Glutamatergic neuron (in vitro differentiated cells): Measurements from ENCODE around the gene TEX261. TPM values are rescaled to one million over a fixed set of nuclear protein-coding genes. Genes with fewer than 3 reads are reported as not detected.

Source experiments
- DNase-seq: peaks from one replicate; pipeline ENCODE4 v3.0.0; 2022
- H3K27ac Mint-ChIP-seq: one replicate; pipeline ENCODE4 v1.8.0; 2020; ENCODE audit warnings: mild to moderate bottlenecking, mixed read lengths, inconsistent platforms; ENCODE audit not compliant: unreplicated experiment
- H3K27me3 Mint-ChIP-seq: one replicate; pipeline ENCODE4 v1.8.0; 2020; ENCODE audit warnings: mild to moderate bottlenecking, moderate library complexity, mixed read lengths, inconsistent platforms; ENCODE audit not compliant: unreplicated experiment
- H3K36me3 Mint-ChIP-seq: one replicate; pipeline ENCODE4 v1.8.0; 2020; ENCODE audit warnings: mild to moderate bottlenecking, mixed read lengths, inconsistent platforms; ENCODE audit not compliant: unreplicated experiment
- H3K4me1 Mint-ChIP-seq: one replicate; pipeline ENCODE4 v1.8.0; 2020; ENCODE audit warnings: mild to moderate bottlenecking, low read depth, mixed read lengths, inconsistent platforms; ENCODE audit not compliant: unreplicated experiment
- H3K4me3 Mint-ChIP-seq: one replicate; pipeline ENCODE4 v1.8.0; 2020; ENCODE audit warnings: mild to moderate bottlenecking, mixed read lengths, inconsistent platforms; ENCODE audit not compliant: unreplicated experiment
- H3K9me3 Mint-ChIP-seq: one replicate; pipeline ENCODE4 v1.8.0; 2020; ENCODE audit warnings: mild to moderate bottlenecking, moderate library complexity, mixed read lengths, inconsistent platforms; ENCODE audit not compliant: unreplicated experiment
- CTCF ChIP-seq: fragments of 200-600 bp; sonication (generic); IDR thresholded peaks from one replicate; pipeline ENCODE4 v1.5.0; 2021; ENCODE audit not compliant: partially characterized antibody, unreplicated experiment
- total RNA-seq: library from RNA; stranded (reverse); fragmentation: NEBNext Ultra II Directional; extraction: Animal tissue kit (Norgen Biotek cat#: 25700); gene quantifications from one replicate; pipeline ENCODE4 v1.2.1, GENCODE V29; 2021; ENCODE audit not compliant: unreplicated experiment

The TEX261 gene
- total RNA-seq, 1 donor from 2014 or later = 43.0 TPM

GRCh38 chr2:70964133-70964532 is 30.5 kb downstream of the TEX261 start:
- Mint-ChIP-seq H3K36me3 (no peaks in the 10 kb centered on the region), H3K9me3 (peaks cover 2% of the 10 kb centered on the region), H3K4me1 (peaks cover 1% of the 10 kb centered on the region), H3K4me3 (no peak overlapping the region), H3K27me3 (peaks cover 20% of the 10 kb centered on the region), H3K27ac (no peak overlapping the region)
- DNase-seq = no peak
- TF ChIP-seq CTCF = no peak

- H3K4me1 Mint-ChIP-seq = peaks cover 1% of the 10 kb centered on the region
- H3K9me3 Mint-ChIP-seq = peaks cover 2% of the 10 kb centered on the region
- no peak overlapping the region for H3K27ac Mint-ChIP-seq
- H3K4me3 Mint-ChIP-seq = no peak overlapping the region
- no peak for DNase-seq
- peaks cover 24% of the 10 kb centered on the region for H3K27me3 Mint-ChIP-seq
- no peaks in the 10 kb centered on the region for H3K36me3 Mint-ChIP-seq
- no peak for TF ChIP-seq CTCF
Measured at GRCh38 chr2:70962885-70963878, 31.5 kb downstream of the TEX261 start.

- DNase-seq = no peak
- H3K27me3 Mint-ChIP-seq = peaks cover 24% of the 10 kb centered on the region
- peaks cover 1% of the 10 kb centered on the region for H3K4me1 Mint-ChIP-seq
- H3K27ac Mint-ChIP-seq = no peak overlapping the region
- TF ChIP-seq CTCF = no peak
- H3K4me3 Mint-ChIP-seq = no peak overlapping the region
- peaks cover 2% of the 10 kb centered on the region for H3K9me3 Mint-ChIP-seq
- H3K36me3 Mint-ChIP-seq = no peaks in the 10 kb centered on the region
Measured at GRCh38 chr2:70962211-70962884, 32.3 kb downstream of the TEX261 start.

DNA sequence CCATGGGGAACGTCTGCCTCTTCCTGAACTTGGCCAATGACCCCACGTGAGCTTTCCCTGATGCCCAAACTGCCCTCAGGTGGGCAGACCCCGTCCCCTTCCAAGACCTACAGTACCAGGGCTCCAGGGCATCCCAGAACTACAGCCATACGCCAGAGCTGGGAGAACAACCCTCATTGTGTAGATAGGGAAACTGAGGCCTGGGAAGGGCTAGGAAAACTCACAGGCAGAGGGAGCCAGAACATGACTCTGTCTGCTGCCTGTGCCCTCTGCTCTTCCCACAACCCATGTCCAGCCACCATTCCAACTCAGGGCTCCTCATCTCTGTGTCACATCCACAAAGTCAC is 33.1 kb downstream of the TEX261 start:
- no peaks in the 10 kb centered on the region for H3K36me3 Mint-ChIP-seq
- no peak overlapping the region for H3K4me3 Mint-ChIP-seq
- peaks cover 2% of the 10 kb centered on the region for H3K9me3 Mint-ChIP-seq
- DNase-seq = no peak
- H3K27me3 Mint-ChIP-seq = peaks cover 19% of the 10 kb centered on the region
- TF ChIP-seq CTCF = no peak
- no peak overlapping the region for H3K27ac Mint-ChIP-seq
- H3K4me1 Mint-ChIP-seq = peaks cover 1% of the 10 kb centered on the region
